Measurements from ENCODE around the gene ANKH.
"Not testable (repeated sequence)": the region's sequence is repeated elsewhere in the genome, so short reads cannot be mapped to it uniquely, and the experiment has no call there.

The ANKH gene

GRCh38 chr5:14880688-14881087 is 9.1 kb upstream of the ANKH start:
- Histone ChIP-seq H3K4me3 (ENCODE audit: low read depth, low read length) (no peak overlapping the region), H3K27me3 (no peaks in the 10 kb centered on the region), H3K4me1 (no peaks in the 10 kb centered on the region), H3K9me3 (no peaks in the 10 kb centered on the region), H3K36me3 (no peaks in the 10 kb centered on the region)
- no peak for DNase-seq
- no peak for TF ChIP-seq CTCF (IDR thresholded peaks at IDR 0.05; ENCODE audit: low read depth, low read length)

DNA sequence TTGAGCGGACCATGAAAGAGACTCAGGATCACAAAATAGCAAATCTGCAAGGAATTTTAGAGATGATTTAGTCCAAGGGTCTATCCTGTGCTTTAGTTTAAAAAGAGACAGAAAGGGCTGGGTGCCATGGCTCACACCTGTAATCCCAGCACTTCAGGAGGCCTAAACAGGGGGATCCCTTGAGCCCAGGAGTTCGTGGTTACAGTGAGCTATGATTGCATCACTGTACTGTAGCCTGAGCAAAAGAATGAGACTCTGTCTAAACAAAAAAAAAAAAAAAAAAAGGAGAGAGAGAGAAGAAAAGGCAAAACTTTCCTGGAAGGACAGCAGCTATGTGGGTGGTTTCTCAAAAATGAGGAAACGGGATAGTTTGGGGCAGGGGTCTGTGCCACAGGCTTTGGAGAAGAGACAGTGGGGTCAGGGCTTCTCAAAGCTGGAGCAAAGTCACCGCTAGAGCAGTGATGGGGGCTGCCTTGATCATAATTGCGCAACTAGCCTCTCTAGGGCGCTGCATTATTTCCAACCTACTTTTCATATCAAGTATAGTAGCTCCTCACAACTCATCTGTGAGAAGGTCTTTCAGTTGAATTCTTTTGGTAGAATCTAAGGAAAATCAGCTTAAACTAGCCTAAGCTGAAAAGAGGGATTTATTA is 8.5 kb upstream of the ANKH start:
- no peak overlapping the region for H3K4me3 ChIP-seq (ENCODE audit: low read depth, low read length)
- TF ChIP-seq CTCF (IDR thresholded peaks at IDR 0.05; ENCODE audit: low read depth, low read length), result no peak
- no peak for DNase-seq

GRCh38 chr5:14879393-14879792 is 7.8 kb upstream of the ANKH start:
- H3K36me3 ChIP-seq, result no peaks in the 10 kb centered on the region
- H3K4me1 ChIP-seq, result no peaks in the 10 kb centered on the region
- no peaks in the 10 kb centered on the region for H3K27me3 ChIP-seq
- no peak for TF ChIP-seq CTCF (IDR thresholded peaks at IDR 0.05; ENCODE audit: low read depth, low read length)
- no peaks in the 10 kb centered on the region for H3K9me3 ChIP-seq
- no peak overlapping the region for H3K4me3 ChIP-seq (ENCODE audit: low read depth, low read length)
- DNase-seq, result no peak

More for the DNA sequence above, 8.5 kb upstream of the ANKH start:
- no peaks in the 10 kb centered on the region for H3K9me3 ChIP-seq
- H3K4me1 ChIP-seq, result no peaks in the 10 kb centered on the region
- no peaks in the 10 kb centered on the region for H3K27me3 ChIP-seq
- H3K36me3 ChIP-seq, result no peaks in the 10 kb centered on the region

GRCh38 chr5:14878192-14878591 is 6.6 kb upstream of the ANKH start:
- H3K36me3 ChIP-seq; DNase-seq; H3K4me1 ChIP-seq; H3K27me3 ChIP-seq; H3K9me3 ChIP-seq; H3K4me3 ChIP-seq (ENCODE audit: low read depth, low read length): not testable (repeated sequence)

- Histone ChIP-seq H3K27me3 (no peaks in the 10 kb centered on the region), H3K36me3 (no peaks in the 10 kb centered on the region), H3K4me3 (ENCODE audit: low read depth, low read length) (no peak overlapping the region), H3K9me3 (no peaks in the 10 kb centered on the region), H3K4me1 (no peaks in the 10 kb centered on the region)
- no peak for DNase-seq
- no peak for TF ChIP-seq CTCF (IDR thresholded peaks at IDR 0.05; ENCODE audit: low read depth, low read length)
These were observed 4.5 kb upstream of the ANKH start for GRCh38 chr5:14876095-14876494.

GRCh38 chr5:14873790-14874189 is 2.2 kb upstream of the ANKH start:
- Histone ChIP-seq H3K4me3 (ENCODE audit: low read depth, low read length) (no peak overlapping the region), H3K27me3 (no peaks in the 10 kb centered on the region), H3K36me3 (no peaks in the 10 kb centered on the region), H3K4me1 (0 out of 2 replicates have a peak, but pooled peaks cover 6% of the 10 kb centered on the region), H3K9me3 (no peaks in the 10 kb centered on the region)
- TF ChIP-seq CTCF (IDR thresholded peaks at IDR 0.05; ENCODE audit: low read depth, low read length), result no peak
- no peak for DNase-seq
